Caco-2 (cell line): ENCODE results near the gene COA7. TPM values are rescaled to one million over a fixed set of nuclear protein-coding genes. Genes with fewer than 3 reads are reported as not detected.
A peak's percentile ranks its signal among the peaks of the same experiment; 100 is the strongest.

Experiments
- BruUV-seq: library from RNA; stranded (reverse); fragments of 400-500 nt; replicated peaks from 2 replicates; lab custom pipeline; 2021; lab: Mats Ljungman, UMichigan
- CTCF ChIA-PET: fragments of 300-600 bp; sonication (Branson Sonifier 250); formaldehyde crosslinking; loops from one replicate; lab custom pipeline; 2022; ENCODE audit warnings: antibody characterized with exemption; lab: Charles Lee
- POLR2A ChIA-PET: fragments of 300-600 bp; sonication (Branson Sonifier 250); formaldehyde crosslinking; loops from one replicate; lab custom pipeline; 2022; ENCODE audit warnings: antibody characterized with exemption; lab: Charles Lee
- DNase-seq, 2 experiments: peaks; one replicate each; pipeline versions ENCODE4 v3.0.0 to v3.0.0-alpha.2; 2020 to 2022
- H3K27me3 ChIP-seq: replicated peaks from 2 replicates; pipeline ENCODE4 v1.6.0; 2011; ENCODE audit warnings: low read length; ENCODE audit not compliant: control insufficient read depth, insufficient read depth
- H3K36me3 ChIP-seq: 2 replicates; pipeline ENCODE4 v1.5.1; 2011; ENCODE audit warnings: low read length; ENCODE audit not compliant: control insufficient read depth, insufficient read depth
- H3K4me1 ChIP-seq: fragments of 250-450 bp; sonication (Bioruptor Pico); 2 replicates; pipeline ENCODE4 v1.5.1; 2020; ENCODE audit warnings: mild to moderate bottlenecking
- H3K4me3 ChIP-seq: 2 replicates; pipeline ENCODE4 v1.5.1; 2011; ENCODE audit warnings: low read depth, mild to moderate bottlenecking, control low read depth, low read length
- H3K9me3 ChIP-seq: fragments of 250-450 bp; sonication (Bioruptor Pico); 2 replicates; pipeline ENCODE4 v1.5.1; 2020; ENCODE audit warnings: mild to moderate bottlenecking, moderate library complexity
- H3K27ac Mint-ChIP-seq: one replicate; pipeline ENCODE4 v1.8.0; 2022; ENCODE audit warnings: mixed read lengths; ENCODE audit not compliant: unreplicated experiment
- H3K27me3 Mint-ChIP-seq: one replicate; pipeline ENCODE4 v1.8.0; 2022; ENCODE audit warnings: mixed read lengths; ENCODE audit not compliant: insufficient read depth, unreplicated experiment
- H3K36me3 Mint-ChIP-seq: one replicate; pipeline ENCODE4 v1.8.0; 2022; ENCODE audit warnings: mild to moderate bottlenecking, mixed read lengths; ENCODE audit not compliant: insufficient read depth, unreplicated experiment
- H3K4me1 Mint-ChIP-seq: one replicate; pipeline ENCODE4 v1.8.0; 2022; ENCODE audit warnings: low read depth, mixed read lengths; ENCODE audit not compliant: unreplicated experiment
- H3K4me3 Mint-ChIP-seq: one replicate; pipeline ENCODE4 v1.8.0; 2022; ENCODE audit warnings: mild to moderate bottlenecking, moderate library complexity, mixed read lengths; ENCODE audit not compliant: unreplicated experiment
- H3K9me3 Mint-ChIP-seq: one replicate; pipeline ENCODE4 v1.8.0; 2022; ENCODE audit warnings: mixed read lengths; ENCODE audit not compliant: unreplicated experiment
- CTCF ChIP-seq, 2 experiments: fragments of 200-600 bp in 1 of 2; IDR thresholded peaks; 1 replicate in 1 of 2; 2 replicates in 1 of 2; pipeline versions ENCODE4 v1.5.1 to v1.8.0; 2011 to 2022; ENCODE audit warnings: antibody characterized with exemption in 1 of 2, control low read depth in 1 of 2, inconsistent platforms in 1 of 2, low read depth in 1 of 2, low read length in 1 of 2, mild to moderate bottlenecking in 1 of 2, moderate library complexity in 1 of 2; ENCODE audit not compliant: insufficient read depth in 1 of 2, severe bottlenecking in 1 of 2, unreplicated experiment in 1 of 2
- intact Hi-C: fragments of 100-400 bp; cut with micrococcal nuclease; formaldehyde crosslinking; loops from one replicate; pipeline ENCODE4 v1.10.0; 2022; ENCODE audit not compliant: unreplicated experiment
- total RNA-seq: library from RNA; stranded (reverse); gene quantifications from 2 replicates; pipeline ENCODE4 v1.2.3, GENCODE V29; 2022

COA7 gene
- total RNA-seq, 1 experiment from 2014 or later = 40.2 TPM

GRCh38 chr1:52706941-52707926, 9.1 kb upstream of the COA7 start:
- ChIA-PET CTCF (no interaction called here), POLR2A (no interaction called here)
- Mint-ChIP-seq H3K27me3 (no peaks in the 10 kb centered on the region), H3K4me3 (peak overlapping the region; percentile 90), H3K4me1 (peaks cover 22% of the 10 kb centered on the region), H3K27ac (peak overlapping the region; percentile 98), H3K36me3 (peaks cover 44% of the 10 kb centered on the region), H3K9me3 (no peaks in the 10 kb centered on the region)
- Histone ChIP-seq H3K4me3 (peak overlapping the region; percentile 31), H3K9me3 (no peaks in the 10 kb centered on the region), H3K4me1 (peaks cover 36% of the 10 kb centered on the region), H3K36me3 (no peaks in the 10 kb centered on the region), H3K27me3 (no peaks in the 10 kb centered on the region)
- TF ChIP-seq CTCF (IDR thresholded peaks at IDR 0.05; ENCODE audit: insufficient read depth in 1 of 2, low read depth in 1 of 2, low read length in 1 of 2, severe bottlenecking in 1 of 2, unreplicated experiment in 1 of 2) = no peak
- intact Hi-C loops = loop anchor here (5.0 kb wide), 1 partner anchor 475 kb away; no protein-coding TSS in a partner anchor
- peak; percentile 67 to 78 for DNase-seq
- TSS peak; percentile 73 for BruUV-seq

GRCh38 chr1:52706136-52706670, 8.1 kb upstream of the COA7 start:
- intact Hi-C loops = loop anchor here (5.0 kb wide), 1 partner anchor 476 kb away; no protein-coding TSS in a partner anchor
- POLR2A ChIA-PET = no interaction called here

More at GRCh38 chr1:52706136-52706670, 8.1 kb upstream of the COA7 start:
- Mint-ChIP-seq H3K4me1 (peaks cover 21% of the 10 kb centered on the region), H3K36me3 (peaks cover 47% of the 10 kb centered on the region), H3K9me3 (no peaks in the 10 kb centered on the region), H3K27me3 (no peaks in the 10 kb centered on the region), H3K27ac (peak overlapping the region; percentile 56), H3K4me3 (peak overlapping the region; percentile 61)
- CTCF ChIA-PET = no interaction called here
- no TSS peak for BruUV-seq
- no peak for TF ChIP-seq CTCF (IDR thresholded peaks at IDR 0.05; ENCODE audit: insufficient read depth in 1 of 2, low read depth in 1 of 2, low read length in 1 of 2, severe bottlenecking in 1 of 2, unreplicated experiment in 1 of 2)
- Histone ChIP-seq H3K36me3 (no peaks in the 10 kb centered on the region), H3K27me3 (no peaks in the 10 kb centered on the region), H3K4me3 (no peak overlapping the region), H3K9me3 (no peaks in the 10 kb centered on the region), H3K4me1 (peaks cover 36% of the 10 kb centered on the region)
- DNase-seq = peak in 1 of 2 experiments; percentile 37
